GM21528 (cell line): ENCODE results near the gene KLF11.
"Not testable (repeated sequence)": the region's sequence is repeated elsewhere in the genome, so short reads cannot be mapped to it uniquely, and the experiment has no call there.

Experiments used
- ATAC-seq: cut with Tn5 transposase; IDR thresholded peaks from one replicate; pipeline ENCODE4 v1.9.1; 2021; ENCODE audit warnings: mild to moderate bottlenecking, moderate library complexity; ENCODE audit not compliant: unreplicated experiment, low FRiP score

KLF11 gene

GRCh38 chr2:10022445-10022844, 20.9 kb upstream of the KLF11 start:
- ATAC-seq, result no peak

GRCh38 chr2:10022966-10023662, 20.2 kb upstream of the KLF11 start:
- no peak for ATAC-seq

DNA sequence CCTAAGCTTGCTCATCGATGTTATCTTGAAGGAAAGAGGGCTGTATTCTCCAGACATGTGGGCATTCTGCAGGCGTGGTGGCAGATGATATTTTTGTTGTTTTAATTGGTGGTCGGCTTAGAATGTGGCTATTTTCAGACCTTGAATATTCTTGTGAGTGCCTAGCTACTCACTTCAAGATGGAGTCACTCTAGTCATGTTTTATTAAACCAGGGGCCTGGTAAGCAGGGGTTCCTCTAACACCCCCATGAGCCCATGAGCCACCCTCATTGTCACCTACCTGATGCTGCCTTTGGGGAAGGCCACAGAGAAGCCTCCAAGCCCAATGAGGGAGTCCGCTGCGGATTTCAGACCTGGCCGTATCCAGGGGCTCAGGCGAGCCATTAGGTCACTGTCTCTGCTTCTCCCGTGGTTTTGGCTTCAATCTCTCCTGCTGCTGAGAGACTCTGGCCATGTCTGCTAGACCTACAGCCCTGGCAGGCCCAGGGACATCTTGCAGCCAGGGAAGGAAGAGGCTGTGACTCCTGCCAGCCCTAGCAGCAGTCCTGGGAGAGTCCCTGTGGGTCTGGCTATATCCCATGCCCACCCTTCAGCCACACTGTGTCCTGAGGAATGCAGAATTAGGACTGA, 16.3 kb upstream of the KLF11 start:
- ATAC-seq, result no peak

DNA sequence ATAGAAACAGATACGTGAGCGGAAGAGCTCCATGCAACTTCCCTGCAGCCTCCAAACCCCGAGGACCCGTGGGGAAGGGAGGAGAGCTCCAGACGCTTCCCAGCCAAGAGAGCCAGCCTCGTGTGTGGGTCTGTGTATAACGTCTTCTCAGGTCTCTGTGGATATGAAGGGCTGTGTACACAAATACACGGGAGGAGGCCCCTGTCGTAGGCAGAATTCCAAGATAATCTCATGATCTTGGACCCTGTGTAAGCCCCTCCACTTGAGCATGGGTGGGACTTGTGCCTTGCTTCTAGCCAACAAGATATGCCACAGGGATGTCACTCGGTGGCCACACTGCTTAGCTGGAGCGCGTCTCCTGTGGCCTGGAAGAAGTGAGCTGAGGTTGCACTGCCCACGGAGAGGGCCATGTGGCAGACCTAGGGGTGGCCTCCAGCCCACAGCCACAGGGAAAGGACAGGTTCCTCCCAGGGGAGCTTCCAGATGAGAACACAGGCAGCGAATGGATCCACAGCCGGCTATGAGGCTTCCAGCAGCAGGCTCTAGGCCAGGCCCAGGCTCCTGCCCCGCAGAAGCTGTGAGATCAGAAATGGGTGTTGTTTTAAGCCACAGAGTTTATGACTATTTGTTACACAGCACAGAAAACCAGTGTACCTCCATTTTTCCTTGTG, 15.6 kb upstream of the KLF11 start:
- ATAC-seq, result no peak

DNA sequence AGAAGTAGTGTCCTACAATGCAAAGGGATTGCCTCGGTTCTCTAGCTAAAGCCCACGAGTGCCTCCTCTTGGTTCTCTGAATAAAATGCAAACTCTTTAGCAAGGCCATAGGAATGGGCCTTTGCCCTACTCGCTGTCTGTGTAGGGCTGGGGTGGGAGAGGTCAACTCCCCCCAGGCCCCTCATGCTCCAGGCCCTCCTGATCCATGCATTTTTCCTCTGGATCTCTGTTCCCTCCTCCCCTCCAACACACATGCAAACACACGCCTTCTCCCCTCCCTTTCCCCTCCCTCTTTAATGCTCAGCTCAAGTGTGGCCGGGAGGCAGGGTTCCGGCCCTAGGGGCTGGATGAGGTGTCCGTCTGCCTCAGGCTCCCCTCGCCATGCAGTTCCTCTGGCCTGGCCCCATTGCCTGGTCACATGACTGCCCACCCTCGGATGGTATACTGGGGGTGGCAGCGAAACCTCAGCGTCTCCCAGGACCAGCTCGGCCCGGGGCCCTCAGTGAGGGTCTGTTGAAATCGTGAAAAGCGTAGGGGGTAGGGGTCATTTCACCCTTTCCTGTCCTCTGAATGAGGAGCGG, 14.9 kb upstream of the KLF11 start:
- ATAC-seq, result no peak

DNA sequence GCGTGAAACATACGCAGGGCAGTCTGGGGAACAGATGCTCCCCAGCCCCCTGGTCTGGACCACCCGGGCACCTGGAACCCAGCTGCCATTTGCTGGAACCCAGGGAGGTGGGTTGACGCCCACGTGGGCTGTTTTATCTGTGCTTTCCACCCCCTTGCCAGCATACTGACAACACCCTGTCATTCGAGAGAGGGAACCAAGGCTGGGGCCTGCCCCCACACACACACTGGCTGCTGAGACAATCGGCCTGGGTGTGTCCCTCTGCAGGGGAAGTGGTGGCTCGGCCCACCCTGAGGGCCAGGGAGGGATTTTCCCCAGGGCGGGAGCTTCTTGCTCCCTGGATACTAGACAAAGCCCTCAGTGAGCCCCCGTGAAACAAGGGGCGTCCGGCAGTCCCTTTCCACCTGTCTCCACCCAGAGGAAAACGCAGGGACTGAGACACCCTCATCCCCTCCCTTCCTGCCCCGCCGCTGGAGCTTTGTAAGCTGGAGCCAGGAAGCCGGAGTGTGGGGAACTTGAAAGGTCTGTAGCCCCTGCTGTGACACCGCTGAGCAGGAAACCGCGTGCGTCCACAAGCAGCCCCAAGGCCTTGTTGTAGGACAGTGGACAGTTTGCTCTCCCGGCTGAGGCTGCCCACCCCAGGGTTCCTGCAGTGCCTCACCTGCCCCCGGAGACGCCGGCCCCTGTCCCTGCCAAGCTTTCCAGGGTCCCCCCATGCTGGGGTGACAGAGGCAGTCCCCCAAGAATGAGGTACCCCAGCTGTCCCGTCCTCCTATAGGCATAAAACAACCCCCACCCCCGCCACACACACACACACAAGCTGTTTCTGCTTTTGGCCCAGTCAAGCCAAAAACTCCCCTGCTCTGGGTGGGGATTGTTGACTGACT, 14.1 kb upstream of the KLF11 start:
- ATAC-seq, result no peak

DNA sequence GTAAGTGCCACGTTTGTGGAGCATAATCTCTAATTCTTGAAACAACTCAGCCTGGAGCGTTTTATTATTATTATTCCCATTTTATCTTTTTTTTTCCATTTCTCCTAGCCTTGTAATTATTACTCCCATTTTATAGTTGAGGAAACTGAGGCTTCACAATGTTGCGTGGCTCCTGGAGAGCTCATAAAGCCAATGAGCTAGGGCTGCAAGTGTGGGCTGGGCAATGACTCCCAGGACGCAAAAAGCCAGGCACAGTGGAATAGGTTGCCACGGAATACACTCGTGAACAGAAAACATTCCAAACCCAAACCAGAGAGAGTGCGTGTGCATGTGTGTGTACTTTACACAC, 13.5 kb upstream of the KLF11 start:
- no peak for ATAC-seq

GRCh38 chr2:10030311-10030736, 13.0 kb upstream of the KLF11 start:
- ATAC-seq, result no peak

GRCh38 chr2:10030798-10031197, 12.6 kb upstream of the KLF11 start:
- ATAC-seq, result not testable (repeated sequence)

DNA sequence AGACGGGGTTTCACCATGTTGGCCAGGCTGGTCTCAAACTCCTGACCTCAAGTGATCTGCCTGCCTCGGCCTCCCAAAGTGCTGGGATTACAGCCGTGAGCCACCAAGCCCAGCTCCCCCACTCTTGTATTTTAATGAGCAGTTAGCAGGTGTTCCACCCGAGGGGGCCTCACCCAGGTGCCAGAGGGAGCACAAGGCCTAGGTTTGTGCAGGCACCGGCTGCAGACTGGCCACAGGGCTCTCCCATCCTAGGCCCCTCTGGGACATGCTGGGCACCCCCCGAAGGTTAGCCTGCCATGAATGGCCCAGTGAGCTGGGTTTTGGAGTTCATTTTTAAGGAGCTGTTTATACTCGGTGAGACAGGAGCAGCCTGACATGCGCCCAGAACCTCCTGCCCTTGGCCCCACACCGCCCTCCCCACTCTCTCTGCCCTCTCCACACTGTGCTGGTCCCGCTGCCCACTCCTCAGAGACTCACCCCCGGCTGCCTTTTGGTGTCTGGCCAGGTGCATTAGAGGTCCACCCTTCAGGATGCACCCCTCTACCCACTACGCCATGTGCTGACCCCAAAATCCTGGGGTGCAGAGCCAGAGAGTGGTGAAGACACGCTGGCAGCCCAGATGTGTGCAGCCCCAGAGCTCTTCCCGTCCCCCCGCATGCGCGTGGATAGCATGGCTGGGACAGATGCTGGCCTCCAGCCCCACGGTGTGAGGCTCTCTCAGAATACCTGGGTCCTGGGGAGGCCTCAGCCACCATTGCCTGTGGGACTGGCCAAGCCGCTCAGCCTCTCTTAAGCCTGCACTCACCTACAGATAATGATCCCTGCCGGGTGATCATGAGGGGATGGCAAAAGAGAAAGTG, 11.2 kb upstream of the KLF11 start:
- no peak for ATAC-seq

DNA sequence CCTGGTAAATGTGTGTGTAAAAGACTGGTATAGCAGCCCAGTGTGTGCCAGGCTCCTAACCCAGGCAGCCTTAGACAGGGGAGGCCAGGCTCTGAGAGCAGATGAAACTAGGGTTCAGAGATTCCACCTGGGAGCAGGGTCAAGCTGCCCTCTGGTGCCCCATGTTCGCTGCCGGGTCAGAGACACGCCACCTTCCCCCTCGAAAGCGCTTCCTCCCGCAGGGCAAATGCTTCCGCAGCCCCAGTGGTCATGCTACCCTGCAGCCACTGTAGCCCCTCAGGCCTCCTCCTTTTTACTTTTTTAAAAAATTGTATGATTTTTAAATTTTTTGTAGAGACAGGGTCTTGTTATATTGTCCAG, 10.6 kb upstream of the KLF11 start:
- ATAC-seq, result no peak

DNA sequence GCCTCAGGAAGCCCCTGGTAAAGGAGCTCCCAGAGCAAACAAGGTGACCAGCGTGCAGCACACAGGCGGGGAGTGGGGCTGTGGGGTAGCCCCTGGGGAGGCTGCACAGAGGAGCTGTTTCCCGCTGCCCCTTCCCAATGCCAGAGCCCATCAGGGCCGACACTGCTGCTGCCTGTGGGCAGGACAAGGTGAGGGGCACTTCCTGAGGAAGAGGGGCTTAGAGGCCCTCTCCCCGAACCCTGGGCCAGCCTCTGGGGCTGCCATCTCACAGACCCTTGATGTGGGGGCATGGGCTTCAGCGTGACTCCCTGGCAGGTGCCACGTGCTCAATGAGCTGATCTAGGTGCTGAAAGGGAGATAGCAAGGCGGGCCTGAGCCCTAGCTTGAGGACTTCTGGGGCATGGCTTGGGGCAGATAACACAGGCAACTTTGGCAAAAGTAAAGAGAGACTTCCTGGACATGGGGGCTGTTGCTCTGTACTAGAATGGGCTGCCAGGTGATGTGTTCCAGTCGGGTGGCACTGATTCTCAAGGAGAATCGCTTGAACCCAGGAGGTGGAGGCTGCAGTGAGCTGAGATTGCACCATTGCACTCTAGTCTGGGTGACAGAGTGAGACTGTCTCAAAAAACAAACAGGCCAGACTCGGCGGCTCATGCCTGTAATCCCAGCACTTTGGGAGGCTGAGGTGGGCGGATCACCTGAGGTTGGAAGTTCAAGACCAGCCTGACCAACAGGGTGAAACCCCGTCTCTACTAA, 9.9 kb upstream of the KLF11 start:
- ATAC-seq, result no peak

GRCh38 chr2:10034333-10035052, 8.9 kb upstream of the KLF11 start:
- no peak for ATAC-seq

- no peak for ATAC-seq
These were observed 8.3 kb upstream of the KLF11 start for GRCh38 chr2:10035053-10035422.

DNA sequence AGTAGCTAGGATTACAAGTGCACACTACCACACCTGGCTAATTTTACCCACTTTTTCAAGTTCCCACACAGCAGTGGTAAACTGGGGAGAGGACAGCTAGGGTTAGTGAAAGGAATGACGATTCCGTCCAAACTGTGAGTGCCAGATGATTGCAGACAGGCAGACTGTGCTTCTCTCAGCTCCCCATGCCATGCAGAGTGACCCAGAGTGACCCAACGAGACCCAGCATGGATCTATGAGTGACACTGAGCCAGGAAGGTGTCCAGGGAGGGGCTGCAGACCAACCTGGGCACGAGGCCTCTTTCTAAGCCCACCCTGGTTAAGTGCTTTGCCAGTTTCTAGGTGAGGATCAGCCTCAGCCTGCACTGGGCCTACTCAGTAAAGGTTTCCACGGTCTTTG, 7.7 kb upstream of the KLF11 start:
- no peak for ATAC-seq

DNA sequence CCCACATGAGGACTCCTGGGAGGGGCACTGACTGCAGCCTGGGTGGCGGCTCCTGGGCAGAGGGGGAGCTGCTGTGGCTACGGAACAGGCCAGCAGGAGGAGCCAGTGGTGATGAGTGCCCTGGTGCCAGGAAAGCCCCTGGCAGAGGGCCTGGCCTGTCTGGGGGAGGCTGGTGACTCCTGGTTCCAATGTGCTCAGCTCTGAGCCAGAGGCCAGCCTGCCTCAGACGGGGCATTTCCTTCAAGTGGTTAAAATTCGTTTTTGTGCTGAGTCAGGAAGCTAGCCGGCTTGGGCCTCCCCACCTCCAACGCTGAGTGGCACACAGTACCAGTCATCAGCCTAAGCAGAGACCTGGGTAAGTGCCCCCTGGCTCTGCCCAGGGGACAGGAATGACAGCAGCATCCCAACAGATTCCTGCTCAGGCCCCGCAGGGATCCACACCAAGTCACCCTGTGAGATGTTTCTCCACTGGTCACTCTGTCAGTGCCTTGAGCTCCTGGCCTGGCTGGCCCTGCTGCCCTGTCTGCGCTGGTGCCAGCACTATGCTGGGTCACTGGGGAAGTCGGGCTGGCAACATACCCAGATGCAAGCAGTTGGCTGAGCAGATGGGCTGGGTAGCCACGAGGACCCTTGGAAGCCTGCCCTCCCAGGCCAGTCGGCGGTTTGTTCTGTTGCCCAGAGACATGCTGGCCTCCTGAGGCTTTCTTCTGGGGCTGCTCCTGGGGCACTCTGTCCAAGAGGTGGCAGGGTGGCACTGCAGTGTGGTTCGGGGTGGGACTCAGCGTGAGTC, 7.1 kb upstream of the KLF11 start:
- ATAC-seq, result no peak

- no peak for ATAC-seq
These were observed 5.2 kb upstream of the KLF11 start for GRCh38 chr2:10038123-10038522.

- no peak for ATAC-seq
These were observed 4.6 kb upstream of the KLF11 start for GRCh38 chr2:10038716-10039115.
